Lower lobe of right lung (tissue), 2 donors: ENCODE results near the gene CTNNA2. TPM values are rescaled to one million over a fixed set of nuclear protein-coding genes. Genes with fewer than 3 reads are reported as not detected.

Source experiments
- ATAC-seq, 2 donors: fragments of 200-7000 bp; cut with Tn5 transposase; one replicate each; pipeline ENCODE4 v1.9.1; 2020 to 2022; ENCODE audit warnings: mild to moderate bottlenecking in 2 of 2, moderate library complexity in 2 of 2
- DNase-seq: peaks from one replicate; pipeline ENCODE4 v3.0.0-alpha.2; 2020
- H3K27ac ChIP-seq: fragments of 200-600 bp; one replicate; pipeline ENCODE4 v1.8.0; 2022
- H3K27me3 ChIP-seq: fragments of 200-600 bp; one replicate; pipeline ENCODE4 v1.8.0; 2022; ENCODE audit warnings: low read depth
- H3K36me3 ChIP-seq: fragments of 200-600 bp; one replicate; pipeline ENCODE4 v1.8.0; 2022; ENCODE audit warnings: mild to moderate bottlenecking
- H3K4me1 ChIP-seq: fragments of 200-600 bp; one replicate; pipeline ENCODE4 v1.8.0; 2022
- H3K4me3 ChIP-seq: fragments of 200-600 bp; one replicate; pipeline ENCODE4 v1.8.0; 2022; ENCODE audit warnings: mild to moderate bottlenecking
- H3K9me3 ChIP-seq: fragments of 200-600 bp; one replicate; pipeline ENCODE4 v1.8.0; 2022
- CTCF ChIP-seq: fragments of 200-600 bp; IDR thresholded peaks from one replicate; pipeline ENCODE4 v1.8.0; 2022; ENCODE audit warnings: antibody characterized with exemption, mild to moderate bottlenecking
- intact Hi-C: fragments of 100-400 bp; cut with DNase I; formaldehyde crosslinking; loops from one replicate; pipeline ENCODE4 v1.11.0; 2022
- total RNA-seq: library from RNA; stranded (reverse); fragmentation: NEBNext Ultra II Directional; extraction: Animal tissue kit (Norgen Biotek cat#: 25700); gene quantifications from one replicate; pipeline ENCODE4 v1.2.1, GENCODE V29; 2021
- donor health status: DM: no; HTN: yes; CAD: no; lungs with severe emphysema.

Gene CTNNA2
- total RNA-seq, 1 donor from 2014 or later, result not detected

GRCh38 chr2:80573167-80573566, 1060.3 kb downstream of the CTNNA2 start:
- Histone ChIP-seq H3K36me3 (no peaks in the 10 kb centered on the region), H3K4me1 (no peaks in the 10 kb centered on the region), H3K9me3 (no peaks in the 10 kb centered on the region), H3K27me3 (no peaks in the 10 kb centered on the region), H3K4me3 (no peak overlapping the region), H3K27ac (no peak overlapping the region)
- DNase-seq, result no peak
- ATAC-seq, result no peak
- intact Hi-C loops, result no loop called here
- TF ChIP-seq CTCF, result no peak

DNA sequence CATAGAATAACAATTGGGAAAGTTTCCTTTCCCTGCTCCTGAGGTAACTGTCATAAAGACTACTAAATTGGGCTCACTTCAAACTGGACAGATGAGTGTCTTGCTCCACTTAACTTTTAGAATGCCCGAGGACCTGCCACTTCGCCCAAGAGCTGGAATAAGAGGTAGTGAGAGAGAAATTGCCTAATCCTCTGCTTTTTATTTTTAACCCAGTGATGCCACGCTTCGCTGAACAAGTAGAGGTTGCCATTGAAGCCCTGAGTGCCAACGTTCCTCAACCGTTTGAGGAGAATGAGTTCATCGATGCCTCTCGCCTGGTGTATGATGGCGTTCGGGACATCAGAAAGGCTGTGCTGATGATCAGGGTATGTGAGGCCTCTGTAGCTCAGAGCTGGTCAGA, 1061.1 kb downstream of the CTNNA2 start:
- Histone ChIP-seq H3K4me3 (no peak overlapping the region), H3K4me1 (no peaks in the 10 kb centered on the region), H3K9me3 (no peaks in the 10 kb centered on the region), H3K27me3 (no peaks in the 10 kb centered on the region), H3K36me3 (no peaks in the 10 kb centered on the region), H3K27ac (no peak overlapping the region)
- no peak for ATAC-seq
- TF ChIP-seq CTCF, result no peak
- no peak for DNase-seq
- intact Hi-C loops, result no loop called here

DNA sequence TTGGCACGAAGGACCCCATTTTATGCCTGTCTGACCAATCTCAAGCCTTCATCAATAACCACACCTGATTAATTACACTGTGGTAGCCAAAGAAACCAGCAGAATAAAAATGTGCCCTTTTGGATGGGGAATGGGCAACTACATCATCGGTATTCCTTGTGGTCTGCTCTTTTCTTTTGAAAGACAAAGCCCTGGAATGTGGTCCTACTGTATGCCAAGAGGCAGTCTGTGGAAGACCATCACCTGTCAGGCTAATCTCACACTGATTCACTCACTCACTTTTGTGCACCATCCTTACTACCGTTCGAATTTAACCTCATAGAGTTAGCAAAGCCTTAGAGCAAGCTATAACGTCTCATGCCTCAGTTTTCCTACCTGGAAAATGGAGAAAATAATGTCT, 1066.9 kb downstream of the CTNNA2 start:
- Histone ChIP-seq H3K9me3 (no peaks in the 10 kb centered on the region), H3K4me3 (no peak overlapping the region), H3K36me3 (no peaks in the 10 kb centered on the region), H3K27ac (no peak overlapping the region), H3K4me1 (no peaks in the 10 kb centered on the region), H3K27me3 (no peaks in the 10 kb centered on the region)
- no peak for TF ChIP-seq CTCF
- no peak for DNase-seq
- intact Hi-C loops, result no loop called here
- ATAC-seq, result no peak

GRCh38 chr2:80591233-80591632, 1078.4 kb downstream of the CTNNA2 start:
- no peak for TF ChIP-seq CTCF
- Histone ChIP-seq H3K27ac (no peak overlapping the region), H3K4me3 (no peak overlapping the region), H3K27me3 (no peaks in the 10 kb centered on the region), H3K36me3 (no peaks in the 10 kb centered on the region), H3K4me1 (no peaks in the 10 kb centered on the region), H3K9me3 (peaks cover 5% of the 10 kb centered on the region)
- intact Hi-C loops, result no loop called here
- no peak for DNase-seq
- no peak for ATAC-seq

GRCh38 chr2:80592106-80592505, 1079.3 kb downstream of the CTNNA2 start:
- H3K36me3 ChIP-seq, result no peaks in the 10 kb centered on the region
- intact Hi-C loops, result no loop called here
- no peak overlapping the region for H3K27ac ChIP-seq
- no peak for TF ChIP-seq CTCF
- H3K9me3 ChIP-seq, result peaks cover 5% of the 10 kb centered on the region
- no peaks in the 10 kb centered on the region for H3K27me3 ChIP-seq
- H3K4me3 ChIP-seq, result no peak overlapping the region
- H3K4me1 ChIP-seq, result no peaks in the 10 kb centered on the region
- DNase-seq (no peak), ATAC-seq (no peak)

GRCh38 chr2:80610108-80610507, 1097.3 kb downstream of the CTNNA2 start:
- Histone ChIP-seq H3K27me3 (no peaks in the 10 kb centered on the region), H3K36me3 (no peaks in the 10 kb centered on the region), H3K27ac (no peak overlapping the region), H3K4me3 (no peak overlapping the region), H3K9me3 (no peaks in the 10 kb centered on the region), H3K4me1 (no peaks in the 10 kb centered on the region)
- DNase-seq (no peak), ATAC-seq (no peak)
- TF ChIP-seq CTCF, result no peak
- intact Hi-C loops, result no loop called here
